Ascending aorta (tissue), 2 donors: ENCODE data around the gene AOAH. TPM values are rescaled to one million over a fixed set of nuclear protein-coding genes. Genes with fewer than 3 reads are reported as not detected.

ENCODE experiments used
- DNase-seq, 2 donors: peaks; one replicate each; pipeline ENCODE4 v3.0.0-alpha.2; 2019; ENCODE audit warnings: low spot score in 2 of 2
- H3K27ac ChIP-seq, 2 donors: fragments of 200-600 bp; sonication (generic); one replicate each; pipeline ENCODE4 v1.5.1; 2016 to 2017; ENCODE audit warnings: mild to moderate bottlenecking in 1 of 2
- H3K27me3 ChIP-seq: fragments of 200-600 bp; sonication (generic); one replicate; pipeline ENCODE4 v1.5.1; 2017
- H3K36me3 ChIP-seq, 2 donors: fragments of 200-600 bp; sonication (generic); one replicate each; pipeline ENCODE4 v1.5.1; 2016
- H3K4me1 ChIP-seq, 2 donors: fragments of 200-600 bp; sonication (generic); one replicate each; pipeline ENCODE4 v1.5.1; 2016 to 2017; ENCODE audit warnings: mild to moderate bottlenecking in 1 of 2
- H3K4me3 ChIP-seq, 2 donors: fragments of 200-600 bp; sonication (generic); one replicate each; pipeline ENCODE4 v1.5.1; 2016 to 2017; ENCODE audit warnings: mild to moderate bottlenecking in 1 of 2
- H3K9me3 ChIP-seq, 2 donors: fragments of 200-600 bp; sonication (generic); one replicate each; pipeline ENCODE4 v1.5.1; 2016
- intact Hi-C: fragments of 100-400 bp; cut with DNase I; formaldehyde crosslinking; loops from one replicate; pipeline ENCODE4 v1.15.1; 2023
- total RNA-seq: library from RNA; depleted of rRNA; stranded (reverse); fragments of >200 nt; gene quantifications from one replicate; pipeline ENCODE4 v1.1.0, GENCODE V29; 2016
- TF ChIP-seq, protein P1 (sequence below), 3 experiments: fragments of 200-600 bp in 2 of 3; fragments of 450-650 bp in 1 of 3; sonication (generic) in 2 of 3; IDR thresholded peaks; one replicate each; pipeline ENCODE4 v1.5.1; 2016 to 2019; ENCODE audit warnings: antibody characterized with exemption in 3 of 3, mild to moderate bottlenecking in 1 of 3, moderate library complexity in 1 of 3

The AOAH gene
- total RNA-seq, 1 donor from 2014 or later: 0.75 TPM

DNA sequence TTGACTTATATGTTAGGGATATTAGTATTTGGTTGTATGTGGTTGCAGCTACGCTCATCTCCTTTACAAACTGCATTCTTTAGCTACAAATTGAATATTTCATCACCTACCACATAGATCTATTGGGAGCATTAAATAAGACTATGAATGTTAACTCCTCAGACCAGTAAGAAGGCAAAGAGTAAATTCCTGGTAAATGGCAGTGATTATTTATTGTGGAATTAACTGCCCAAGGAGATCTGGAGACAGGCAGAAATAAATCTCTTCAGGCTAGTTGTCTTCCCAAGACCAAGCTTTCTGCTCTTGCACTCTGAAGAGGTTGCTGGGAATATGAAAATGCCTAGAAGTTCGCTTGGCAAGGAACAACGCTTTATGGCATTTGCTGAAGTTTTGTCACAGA, 260.0 kb downstream of the AOAH start:
- TF ChIP-seq, protein P1, sequence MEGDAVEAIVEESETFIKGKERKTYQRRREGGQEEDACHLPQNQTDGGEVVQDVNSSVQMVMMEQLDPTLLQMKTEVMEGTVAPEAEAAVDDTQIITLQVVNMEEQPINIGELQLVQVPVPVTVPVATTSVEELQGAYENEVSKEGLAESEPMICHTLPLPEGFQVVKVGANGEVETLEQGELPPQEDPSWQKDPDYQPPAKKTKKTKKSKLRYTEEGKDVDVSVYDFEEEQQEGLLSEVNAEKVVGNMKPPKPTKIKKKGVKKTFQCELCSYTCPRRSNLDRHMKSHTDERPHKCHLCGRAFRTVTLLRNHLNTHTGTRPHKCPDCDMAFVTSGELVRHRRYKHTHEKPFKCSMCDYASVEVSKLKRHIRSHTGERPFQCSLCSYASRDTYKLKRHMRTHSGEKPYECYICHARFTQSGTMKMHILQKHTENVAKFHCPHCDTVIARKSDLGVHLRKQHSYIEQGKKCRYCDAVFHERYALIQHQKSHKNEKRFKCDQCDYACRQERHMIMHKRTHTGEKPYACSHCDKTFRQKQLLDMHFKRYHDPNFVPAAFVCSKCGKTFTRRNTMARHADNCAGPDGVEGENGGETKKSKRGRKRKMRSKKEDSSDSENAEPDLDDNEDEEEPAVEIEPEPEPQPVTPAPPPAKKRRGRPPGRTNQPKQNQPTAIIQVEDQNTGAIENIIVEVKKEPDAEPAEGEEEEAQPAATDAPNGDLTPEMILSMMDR (IDR thresholded peaks at IDR 0.05): no peak
- H3K27ac ChIP-seq: no peak overlapping the region
- no peaks in the 10 kb centered on the region for H3K36me3 ChIP-seq
- no peak for DNase-seq
- H3K4me1 ChIP-seq: peaks cover 0 to 3% of the 10 kb centered on the region in 2 donors
- H3K9me3 ChIP-seq: no peaks in the 10 kb centered on the region
- no peak overlapping the region for H3K4me3 ChIP-seq
- H3K27me3 ChIP-seq: no peaks in the 10 kb centered on the region
- intact Hi-C loops: no loop called here
